Activated B cell treated with CpG ODN at 0.5 μM for 24 hours (primary cell): ENCODE data around the gene ITGA11. TPM values are rescaled to one million over a fixed set of nuclear protein-coding genes. Genes with fewer than 3 reads are reported as not detected.

Experiments used
- ATAC-seq: fragments of 200-7000 bp; cut with Tn5 transposase; one replicate; pipeline ENCODE4 v1.10.0; 2021; ENCODE audit warnings: low read depth, mild to moderate bottlenecking, moderate library complexity
- CTCF ChIA-PET: fragments of 350-600 bp; sonication (Branson Sonifier 250); formaldehyde crosslinking; loops from one replicate; lab custom pipeline; 2021; ENCODE audit warnings: antibody characterized with exemption; lab: Charles Lee
- POLR2A ChIA-PET: fragments of 350-600 bp; sonication (Branson Sonifier 250); formaldehyde crosslinking; loops from one replicate; lab custom pipeline; 2021; ENCODE audit warnings: antibody characterized with exemption; lab: Charles Lee
- DNase-seq: peaks from one replicate; pipeline ENCODE4 v3.0.0; 2022
- H3K27ac Mint-ChIP-seq: one replicate; pipeline ENCODE4 v1.8.0; 2020; ENCODE audit warnings: mixed read lengths
- H3K27me3 Mint-ChIP-seq: one replicate; pipeline ENCODE4 v1.8.0; 2021; ENCODE audit warnings: mixed read lengths
- H3K36me3 Mint-ChIP-seq: one replicate; pipeline ENCODE4 v1.8.0; 2021; ENCODE audit warnings: low read depth, mixed read lengths
- H3K4me1 Mint-ChIP-seq: one replicate; pipeline ENCODE4 v1.8.0; 2021; ENCODE audit warnings: mixed read lengths
- H3K4me3 Mint-ChIP-seq: one replicate; pipeline ENCODE4 v1.8.0; 2020; ENCODE audit warnings: mild to moderate bottlenecking, mixed read lengths
- H3K9me3 Mint-ChIP-seq: one replicate; pipeline ENCODE4 v1.8.0; 2020; ENCODE audit warnings: mixed read lengths
- intact Hi-C: fragments of 100-400 bp; cut with micrococcal nuclease; formaldehyde crosslinking; loops from one replicate; pipeline ENCODE4 v1.15.1; 2024
- total RNA-seq: library from RNA; stranded (reverse); gene quantifications from 2 replicates; pipeline ENCODE4 v1.2.3, GENCODE V29; 2022
- TF ChIP-seq, protein P1 (sequence below): fragments of 200-600 bp; IDR thresholded peaks from one replicate; pipeline ENCODE4 v1.8.0; 2022; ENCODE audit warnings: antibody characterized with exemption, mild to moderate bottlenecking

The ITGA11 gene
- total RNA-seq, 1 donor from 2014 or later, result not detected

DNA sequence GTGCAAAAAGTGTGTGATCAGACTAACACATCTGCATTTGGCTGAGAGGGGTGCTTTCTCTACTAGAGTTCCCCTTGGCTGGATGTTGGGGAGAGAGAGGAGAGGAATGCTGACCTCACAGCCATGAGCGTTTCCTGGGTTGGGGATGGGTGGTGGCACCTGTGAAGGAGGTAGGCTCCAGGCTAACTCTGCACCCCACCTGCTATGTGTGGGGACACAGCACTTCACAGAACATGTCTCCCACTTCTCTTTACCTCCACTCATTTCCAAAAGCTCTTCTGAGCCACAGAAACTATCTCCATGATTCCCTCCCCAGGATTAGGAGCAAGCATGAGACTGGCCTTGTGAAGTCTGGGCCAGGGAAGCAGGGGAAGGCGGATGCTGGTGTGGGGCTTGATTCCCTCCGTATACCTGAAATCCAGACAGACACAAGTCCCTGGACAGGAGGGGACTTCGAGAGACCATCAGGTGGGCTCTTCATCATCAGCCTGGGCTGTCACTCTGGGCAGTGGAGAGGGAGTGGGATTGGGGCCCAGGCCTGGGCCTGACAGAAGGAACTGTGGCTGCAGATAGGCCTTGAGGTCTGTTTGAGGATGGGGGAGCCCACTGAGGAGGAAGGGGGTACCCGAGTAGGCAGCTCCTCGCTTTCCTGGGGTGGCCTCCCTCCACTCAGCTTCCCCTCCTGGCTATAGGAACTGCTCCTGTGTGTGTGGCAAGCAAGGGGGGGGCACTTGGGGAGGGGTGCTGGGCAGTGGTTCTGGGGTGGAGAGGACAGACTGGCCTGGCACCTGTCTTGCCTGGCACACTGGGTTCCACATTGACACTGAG lies 113.7 kb downstream of the ITGA11 start:
- H3K27me3 Mint-ChIP-seq, result peaks cover 11% of the 10 kb centered on the region
- no peak overlapping the region for H3K27ac Mint-ChIP-seq
- no peaks in the 10 kb centered on the region for H3K4me1 Mint-ChIP-seq
- no peaks in the 10 kb centered on the region for H3K9me3 Mint-ChIP-seq
- intact Hi-C loops, result no loop called here
- DNase-seq, result no peak
- H3K36me3 Mint-ChIP-seq, result no peaks in the 10 kb centered on the region
- H3K4me3 Mint-ChIP-seq, result no peak overlapping the region
- ChIA-PET CTCF (no interaction called here), POLR2A (no interaction called here)
- ATAC-seq, result no peak
- TF ChIP-seq, protein P1, sequence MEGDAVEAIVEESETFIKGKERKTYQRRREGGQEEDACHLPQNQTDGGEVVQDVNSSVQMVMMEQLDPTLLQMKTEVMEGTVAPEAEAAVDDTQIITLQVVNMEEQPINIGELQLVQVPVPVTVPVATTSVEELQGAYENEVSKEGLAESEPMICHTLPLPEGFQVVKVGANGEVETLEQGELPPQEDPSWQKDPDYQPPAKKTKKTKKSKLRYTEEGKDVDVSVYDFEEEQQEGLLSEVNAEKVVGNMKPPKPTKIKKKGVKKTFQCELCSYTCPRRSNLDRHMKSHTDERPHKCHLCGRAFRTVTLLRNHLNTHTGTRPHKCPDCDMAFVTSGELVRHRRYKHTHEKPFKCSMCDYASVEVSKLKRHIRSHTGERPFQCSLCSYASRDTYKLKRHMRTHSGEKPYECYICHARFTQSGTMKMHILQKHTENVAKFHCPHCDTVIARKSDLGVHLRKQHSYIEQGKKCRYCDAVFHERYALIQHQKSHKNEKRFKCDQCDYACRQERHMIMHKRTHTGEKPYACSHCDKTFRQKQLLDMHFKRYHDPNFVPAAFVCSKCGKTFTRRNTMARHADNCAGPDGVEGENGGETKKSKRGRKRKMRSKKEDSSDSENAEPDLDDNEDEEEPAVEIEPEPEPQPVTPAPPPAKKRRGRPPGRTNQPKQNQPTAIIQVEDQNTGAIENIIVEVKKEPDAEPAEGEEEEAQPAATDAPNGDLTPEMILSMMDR, result no peak

DNA sequence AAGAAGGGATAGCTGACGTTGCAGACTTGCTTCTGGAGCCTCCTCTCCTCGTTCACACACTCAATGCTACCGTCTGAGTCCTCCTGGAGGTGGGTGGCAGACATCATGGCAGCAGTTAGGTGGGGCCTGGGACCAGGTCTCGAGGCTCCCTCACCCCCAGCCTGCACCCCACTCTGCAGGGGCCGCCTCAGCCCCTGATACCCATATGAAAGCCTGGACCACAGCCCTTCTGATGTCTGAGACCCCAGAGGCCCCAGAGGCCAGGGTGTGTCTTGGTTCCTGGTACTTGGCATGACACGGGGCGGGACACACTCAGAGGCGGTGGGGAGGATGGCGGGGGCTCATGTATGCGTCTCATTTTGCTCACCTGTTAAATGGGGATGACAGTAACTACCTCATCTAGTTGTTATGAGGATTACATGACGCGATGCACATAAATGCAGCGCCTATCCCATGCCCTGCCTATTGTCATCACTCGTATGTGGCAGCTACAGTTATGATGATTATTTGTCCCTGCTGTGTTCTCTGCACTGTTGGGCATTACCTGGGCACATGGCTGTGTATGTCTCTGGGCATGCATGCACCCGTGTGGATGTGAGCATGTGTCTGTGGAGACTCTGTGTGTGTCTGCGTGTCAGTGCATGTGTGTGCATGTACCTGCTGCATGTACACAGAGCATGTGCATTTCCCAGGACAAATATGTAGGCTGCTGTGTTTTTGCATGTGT lies 114.5 kb downstream of the ITGA11 start:
- H3K36me3 Mint-ChIP-seq, result no peaks in the 10 kb centered on the region
- H3K4me1 Mint-ChIP-seq, result no peaks in the 10 kb centered on the region
- intact Hi-C loops, result no loop called here
- ATAC-seq (no peak), DNase-seq (no peak)
- ChIA-PET POLR2A (no interaction called here), CTCF (no interaction called here)
- H3K27ac Mint-ChIP-seq, result no peak overlapping the region
- TF ChIP-seq, protein P1, result no peak
- H3K4me3 Mint-ChIP-seq, result no peak overlapping the region
- peaks cover 11% of the 10 kb centered on the region for H3K27me3 Mint-ChIP-seq
- H3K9me3 Mint-ChIP-seq, result no peaks in the 10 kb centered on the region

DNA sequence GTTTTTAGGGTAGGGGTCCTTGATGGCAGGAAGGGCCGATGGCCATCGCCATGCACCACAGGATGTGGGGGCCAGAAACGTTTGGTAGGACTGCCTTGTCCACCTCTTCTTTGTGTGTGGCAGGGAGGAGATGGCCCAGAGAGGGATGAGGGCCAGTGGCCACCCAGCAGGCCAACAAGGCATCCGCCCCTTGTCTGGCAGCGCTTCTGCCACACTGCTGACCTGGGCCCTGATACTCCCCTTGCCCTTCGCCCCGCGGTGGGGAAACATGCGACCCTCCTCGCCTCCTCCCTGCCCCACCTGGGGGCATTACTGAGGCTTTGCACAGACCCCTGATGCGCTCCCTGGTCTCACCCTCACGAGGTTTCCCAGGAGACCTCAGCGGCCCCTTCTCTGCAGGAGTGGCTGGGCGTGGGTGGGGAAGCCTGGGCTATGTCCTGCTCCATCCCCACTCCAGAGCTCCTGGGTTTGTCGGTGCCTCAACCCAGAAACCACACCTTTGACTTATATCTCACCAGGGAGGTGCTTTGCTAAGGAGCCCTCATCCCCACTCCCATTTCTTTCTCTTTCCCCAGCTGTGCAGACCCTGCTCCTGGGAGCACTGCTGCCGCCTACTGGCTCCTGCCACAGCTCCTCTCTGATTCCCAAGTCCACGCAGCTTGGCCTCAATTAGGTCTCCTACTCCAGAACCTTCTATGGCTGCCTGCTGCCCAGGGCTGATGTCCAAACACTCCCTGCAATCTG lies 115.7 kb downstream of the ITGA11 start:
- Mint-ChIP-seq H3K9me3 (no peaks in the 10 kb centered on the region), H3K27ac (no peak overlapping the region), H3K27me3 (peaks cover 9% of the 10 kb centered on the region), H3K4me1 (no peaks in the 10 kb centered on the region), H3K36me3 (no peaks in the 10 kb centered on the region), H3K4me3 (no peak overlapping the region)
- CTCF ChIA-PET, result interaction anchor here (1.8 kb wide), 1 partner anchor 63 kb away, joined by 7 read pairs; no protein-coding TSS in a partner anchor
- intact Hi-C loops, result no loop called here
- POLR2A ChIA-PET, result no interaction called here
- DNase-seq, result peak; percentile 6
- TF ChIP-seq, protein P1, result no peak
- ATAC-seq, result no peak

DNA sequence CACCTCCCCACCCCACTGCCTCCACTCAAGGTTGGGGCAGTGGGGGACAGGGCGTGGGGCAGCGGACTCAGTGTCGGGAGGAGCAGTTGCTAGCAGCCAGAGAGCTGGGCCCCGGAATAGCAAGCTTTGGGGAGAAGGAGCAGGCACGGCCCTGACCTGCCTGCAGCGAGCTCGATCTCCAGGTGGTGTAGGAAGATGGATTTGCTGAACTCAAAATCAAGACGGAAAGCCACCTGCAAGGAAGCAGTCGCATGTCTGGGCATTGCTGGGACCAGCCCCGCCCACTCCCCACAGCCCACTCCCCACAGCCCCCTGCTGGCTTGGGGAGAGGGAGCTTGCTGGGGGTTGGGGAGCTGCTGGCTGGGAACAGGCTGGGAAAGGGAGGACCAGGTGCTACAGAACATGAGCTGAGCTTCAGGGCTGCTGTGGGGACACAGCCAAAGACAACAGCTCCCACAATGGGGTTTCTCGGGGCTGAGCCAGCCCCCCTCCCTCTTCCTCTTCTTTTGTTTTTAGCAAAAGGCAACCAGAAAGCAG lies 116.4 kb downstream of the ITGA11 start:
- no peaks in the 10 kb centered on the region for H3K36me3 Mint-ChIP-seq
- intact Hi-C loops, result no loop called here
- CTCF ChIA-PET, result interaction anchor here (1.8 kb wide), 1 partner anchor 63 kb away, joined by 7 read pairs; no protein-coding TSS in a partner anchor
- H3K27me3 Mint-ChIP-seq, result peaks cover 9% of the 10 kb centered on the region
- H3K9me3 Mint-ChIP-seq, result no peaks in the 10 kb centered on the region
- H3K27ac Mint-ChIP-seq, result no peak overlapping the region
- POLR2A ChIA-PET, result no interaction called here
- no peaks in the 10 kb centered on the region for H3K4me1 Mint-ChIP-seq
- no peak for ATAC-seq
- TF ChIP-seq, protein P1, result no peak
- no peak overlapping the region for H3K4me3 Mint-ChIP-seq
- peak; percentile 8 for DNase-seq
